HCT116 (cell line): Measurements from ENCODE around the gene HCN1. TPM values are rescaled to one million over a fixed set of nuclear protein-coding genes. Genes with fewer than 3 reads are reported as not detected.

ENCODE experiments used
- ATAC-seq: fragments of 200-7000 bp; cut with Tn5 transposase; 2 replicates; pipeline ENCODE4 v1.9.1; 2020; ENCODE audit warnings: mild to moderate bottlenecking, moderate library complexity
- BruUV-seq: library from RNA; stranded (reverse); fragments of 400-500 nt; replicated peaks from 2 replicates; lab custom pipeline; 2021; lab: Mats Ljungman, UMichigan
- CTCF ChIA-PET: fragments of 300-600 bp; sonication (Branson Sonifier 250); formaldehyde crosslinking; loops from one replicate; lab custom pipeline; 2021; ENCODE audit warnings: antibody characterized with exemption; lab: Charles Lee
- POLR2A ChIA-PET: fragments of 300-600, 350-600 bp; sonication (Branson Sonifier 250); formaldehyde crosslinking; loops from one replicate; lab custom pipeline; 2021; ENCODE audit warnings: antibody characterized with exemption; lab: Charles Lee
- RAD21 ChIA-PET, 2 experiments: fragments of 300-600 bp; sonication (Branson Sonifier 250); formaldehyde crosslinking; loops; one replicate each; lab custom pipeline; 2023; ENCODE audit warnings: low total read pairs in 2 of 2; ENCODE audit not compliant: uncharacterized antibody in 2 of 2, unreplicated experiment in 2 of 2, low non-redundant PET in 1 of 2; lab: Charles Lee
- DNase-seq: peaks from one replicate; pipeline ENCODE4 v3.0.0-alpha.2; 2010; ENCODE audit warnings: low read depth, low spot score
- H2AFZ ChIP-seq: fragments of 200-600 bp; shearing (Covaris generic), sonication (generic); 2 replicates; pipeline ENCODE4 v1.6.1; 2017; ENCODE audit warnings: low read depth, mixed run types, mixed read lengths, antibody characterized with exemption, low read length; ENCODE audit not compliant: poor library complexity, severe bottlenecking
- H3K27ac ChIP-seq: 2 replicates; pipeline ENCODE4 v1.5.1; 2012; ENCODE audit warnings: low read depth, low read length
- H3K27me3 ChIP-seq: fragments of 200-600 bp; sonication (generic); 2 replicates; pipeline ENCODE4 v1.6.1; 2016; ENCODE audit warnings: mixed run types, low read length, mixed read lengths; ENCODE audit not compliant: insufficient read depth
- H3K36me3 ChIP-seq, 2 experiments: fragments of 200-500 bp in 1 of 2; fragments of 200-600 bp in 1 of 2; sonication (Bioruptor generic) in 1 of 2; sonication (generic) in 1 of 2; 2 replicates each; pipeline versions ENCODE4 v1.5.1 to v1.6.1; 2014 to 2016; ENCODE audit warnings: low read length in 2 of 2, inconsistent platforms in 1 of 2, mixed read lengths in 1 of 2, mixed run types in 1 of 2; ENCODE audit not compliant: insufficient read depth in 2 of 2, control insufficient read depth in 1 of 2
- H3K4me1 ChIP-seq, 2 experiments: fragments of 200-600 bp in 1 of 2; sonication (generic) in 1 of 2; 2 replicates each; pipeline versions ENCODE4 v1.5.1 to v1.6.1; 2012 to 2017; ENCODE audit warnings: low read length in 2 of 2, inconsistent platforms in 1 of 2, mild to moderate bottlenecking in 1 of 2, mixed read lengths in 1 of 2, mixed run types in 1 of 2, moderate library complexity in 1 of 2; ENCODE audit not compliant: insufficient read depth in 2 of 2, control insufficient read depth in 1 of 2
- H3K4me2 ChIP-seq: fragments of 200-600 bp; sonication (generic); 2 replicates; pipeline ENCODE4 v1.6.1; 2017; ENCODE audit warnings: mixed run types, low read length, mixed read lengths
- H3K4me3 ChIP-seq, 2 experiments: fragments of 200-600 bp in 1 of 2; sonication (generic) in 1 of 2; replicated peaks in 1 of 2; 2 replicates each; pipeline ENCODE4 v1.5.1; 2011 to 2016; ENCODE audit warnings: low read length in 2 of 2, control low read depth in 1 of 2, low read depth in 1 of 2, mild to moderate bottlenecking in 1 of 2, mixed read lengths in 1 of 2, mixed run types in 1 of 2
- H3K79me2 ChIP-seq: fragments of 200-600 bp; sonication (generic); 2 replicates; pipeline ENCODE4 v1.6.1; 2017; ENCODE audit warnings: mild to moderate bottlenecking, mixed run types, low read length, moderate library complexity, mixed read lengths; ENCODE audit not compliant: insufficient read depth
- H3K9ac ChIP-seq: fragments of 200-600 bp; sonication (generic); 2 replicates; pipeline ENCODE4 v1.6.1; 2016; ENCODE audit warnings: low read length, mixed read lengths
- H3K9me2 ChIP-seq: fragments of 200-600 bp; sonication (generic), shearing (Covaris generic); 2 replicates; pipeline ENCODE4 v1.6.1; 2017; ENCODE audit warnings: mixed run types, mild to moderate bottlenecking, moderate library complexity; ENCODE audit not compliant: insufficient read depth
- H3K9me3 ChIP-seq, 2 experiments: fragments of 200-500 bp in 1 of 2; fragments of 200-600 bp in 1 of 2; sonication (Bioruptor generic) in 1 of 2; sonication (generic) in 1 of 2; 2 replicates each; pipeline ENCODE4 v1.6.1; 2014 to 2017; ENCODE audit warnings: low read length in 2 of 2, mixed read lengths in 2 of 2, inconsistent platforms in 1 of 2, low read depth in 1 of 2, mild to moderate bottlenecking in 1 of 2, mixed run types in 1 of 2, moderate library complexity in 1 of 2; ENCODE audit not compliant: control insufficient read depth in 1 of 2, insufficient read depth in 1 of 2
- H4K20me1 ChIP-seq: fragments of 200-600 bp; sonication (generic), shearing (Covaris generic); 2 replicates; pipeline ENCODE4 v1.6.1; 2017; ENCODE audit warnings: mixed run types, mild to moderate bottlenecking, moderate library complexity; ENCODE audit not compliant: insufficient read depth
- intact Hi-C: fragments of 100-400 bp; cut with micrococcal nuclease; formaldehyde crosslinking; loops from 2 replicates; pipeline ENCODE4 v1.10.0; 2022
- total RNA-seq: library from RNA; stranded (reverse); gene quantifications from one replicate; pipeline ENCODE4 v1.2.1, GENCODE V29; 2021; ENCODE audit not compliant: unreplicated experiment
- TF ChIP-seq, protein P1 (sequence below), 3 experiments: fragments of 200-600 bp in 1 of 3; sonication (generic) in 1 of 3; IDR thresholded peaks in 2 of 3; conservative IDR thresholded peaks in 1 of 3; 2 replicates each; pipeline ENCODE4 v1.5.1; 2012 to 2017; ENCODE audit warnings: low read depth in 2 of 3, low read length in 2 of 3, antibody characterized with exemption in 1 of 3, borderline replicate concordance in 1 of 3, control low read depth in 1 of 3, mild to moderate bottlenecking in 1 of 3, mixed read lengths in 1 of 3, mixed run types in 1 of 3, moderate library complexity in 1 of 3; ENCODE audit not compliant: insufficient read depth in 1 of 3
- TF ChIP-seq, protein P2 (sequence below): IDR thresholded peaks from 2 replicates; pipeline ENCODE4 v1.6.1; 2011; ENCODE audit warnings: mild to moderate bottlenecking, low read length, moderate library complexity; ENCODE audit not compliant: insufficient replicate concordance; ENCODE audit errors: extremely low read depth

HCN1 gene
- total RNA-seq, 1 experiment from 2014 or later: 0.10 TPM

DNA sequence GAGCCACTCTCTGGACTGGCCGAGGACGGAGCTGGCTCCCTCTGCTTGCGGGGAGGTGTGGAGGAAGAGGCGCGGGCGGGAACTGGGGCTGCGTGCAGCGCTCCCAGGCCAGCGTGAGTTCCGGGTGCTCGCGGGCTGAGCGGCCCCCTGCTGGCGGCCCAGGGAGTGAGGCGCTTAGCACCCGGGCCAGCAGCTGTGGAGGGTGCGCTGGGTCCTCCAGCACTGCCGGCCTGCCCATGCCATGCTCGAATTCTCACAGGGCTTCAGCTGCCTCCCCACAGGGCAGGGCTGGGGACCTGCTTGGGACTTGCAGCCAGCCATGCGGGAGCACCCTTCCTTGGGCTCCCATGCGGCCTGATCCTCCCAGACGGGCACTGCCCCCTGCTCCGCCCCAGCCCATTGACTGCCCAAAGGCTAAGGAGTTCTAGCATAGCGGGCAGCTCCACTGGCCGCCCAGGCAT is 470.6 kb downstream of the HCN1 start:
- POLR2A ChIA-PET: no interaction called here
- CTCF ChIA-PET: interaction anchor here (0.6 kb wide), 1 partner anchor 52 kb away, joined by 3 read pairs; no protein-coding TSS in a partner anchor
- Histone ChIP-seq H3K79me2 (no peaks in the 10 kb centered on the region), H3K27ac (no peak overlapping the region), H3K27me3 (no peaks in the 10 kb centered on the region), H3K9ac (no peak overlapping the region), H3K36me3 (no peaks in the 10 kb centered on the region), H3K9me2 (no peaks in the 10 kb centered on the region), H3K9me3 (no peaks in the 10 kb centered on the region), H3K4me1 (no peaks in the 10 kb centered on the region), H2AFZ (no peak overlapping the region), H4K20me1 (no peaks in the 10 kb centered on the region), H3K4me2 (no peak overlapping the region), H3K4me3 (no peak overlapping the region)
- no TSS peak for BruUV-seq
- ATAC-seq (peak; percentile 34; the same call in 1 of the 2 replicates), DNase-seq (no peak)
- TF ChIP-seq, protein P1, sequence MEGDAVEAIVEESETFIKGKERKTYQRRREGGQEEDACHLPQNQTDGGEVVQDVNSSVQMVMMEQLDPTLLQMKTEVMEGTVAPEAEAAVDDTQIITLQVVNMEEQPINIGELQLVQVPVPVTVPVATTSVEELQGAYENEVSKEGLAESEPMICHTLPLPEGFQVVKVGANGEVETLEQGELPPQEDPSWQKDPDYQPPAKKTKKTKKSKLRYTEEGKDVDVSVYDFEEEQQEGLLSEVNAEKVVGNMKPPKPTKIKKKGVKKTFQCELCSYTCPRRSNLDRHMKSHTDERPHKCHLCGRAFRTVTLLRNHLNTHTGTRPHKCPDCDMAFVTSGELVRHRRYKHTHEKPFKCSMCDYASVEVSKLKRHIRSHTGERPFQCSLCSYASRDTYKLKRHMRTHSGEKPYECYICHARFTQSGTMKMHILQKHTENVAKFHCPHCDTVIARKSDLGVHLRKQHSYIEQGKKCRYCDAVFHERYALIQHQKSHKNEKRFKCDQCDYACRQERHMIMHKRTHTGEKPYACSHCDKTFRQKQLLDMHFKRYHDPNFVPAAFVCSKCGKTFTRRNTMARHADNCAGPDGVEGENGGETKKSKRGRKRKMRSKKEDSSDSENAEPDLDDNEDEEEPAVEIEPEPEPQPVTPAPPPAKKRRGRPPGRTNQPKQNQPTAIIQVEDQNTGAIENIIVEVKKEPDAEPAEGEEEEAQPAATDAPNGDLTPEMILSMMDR (IDR thresholded peaks at IDR 0.05 in 2 of 3, conservative IDR thresholded peaks at IDR 0.05 in 1 of 3; ENCODE audit: borderline replicate concordance in 1 of 3, insufficient read depth in 1 of 3, low read depth in 2 of 3, low read length in 2 of 3): 0 out of 6 replicates have a peak, but pooled peaks of 2 of the 3 experiments have one; percentile 15 to 23
- TF ChIP-seq, protein P2, sequence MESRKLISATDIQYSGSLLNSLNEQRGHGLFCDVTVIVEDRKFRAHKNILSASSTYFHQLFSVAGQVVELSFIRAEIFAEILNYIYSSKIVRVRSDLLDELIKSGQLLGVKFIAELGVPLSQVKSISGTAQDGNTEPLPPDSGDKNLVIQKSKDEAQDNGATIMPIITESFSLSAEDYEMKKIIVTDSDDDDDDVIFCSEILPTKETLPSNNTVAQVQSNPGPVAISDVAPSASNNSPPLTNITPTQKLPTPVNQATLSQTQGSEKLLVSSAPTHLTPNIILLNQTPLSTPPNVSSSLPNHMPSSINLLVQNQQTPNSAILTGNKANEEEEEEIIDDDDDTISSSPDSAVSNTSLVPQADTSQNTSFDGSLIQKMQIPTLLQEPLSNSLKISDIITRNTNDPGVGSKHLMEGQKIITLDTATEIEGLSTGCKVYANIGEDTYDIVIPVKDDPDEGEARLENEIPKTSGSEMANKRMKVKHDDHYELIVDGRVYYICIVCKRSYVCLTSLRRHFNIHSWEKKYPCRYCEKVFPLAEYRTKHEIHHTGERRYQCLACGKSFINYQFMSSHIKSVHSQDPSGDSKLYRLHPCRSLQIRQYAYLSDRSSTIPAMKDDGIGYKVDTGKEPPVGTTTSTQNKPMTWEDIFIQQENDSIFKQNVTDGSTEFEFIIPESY: no peak
- intact Hi-C loops: no loop called here
- RAD21 ChIA-PET: no interaction called here
